Activated CD4-positive, CD25-positive, alpha-beta regulatory T cell (primary cell): ENCODE results near the gene NEGR1.

ENCODE experiments used
- DNase-seq, 4 experiments: peaks; one replicate each; lab custom pipeline; 2025; lab: John Stamatoyannopoulos, UW

NEGR1 gene

DNA sequence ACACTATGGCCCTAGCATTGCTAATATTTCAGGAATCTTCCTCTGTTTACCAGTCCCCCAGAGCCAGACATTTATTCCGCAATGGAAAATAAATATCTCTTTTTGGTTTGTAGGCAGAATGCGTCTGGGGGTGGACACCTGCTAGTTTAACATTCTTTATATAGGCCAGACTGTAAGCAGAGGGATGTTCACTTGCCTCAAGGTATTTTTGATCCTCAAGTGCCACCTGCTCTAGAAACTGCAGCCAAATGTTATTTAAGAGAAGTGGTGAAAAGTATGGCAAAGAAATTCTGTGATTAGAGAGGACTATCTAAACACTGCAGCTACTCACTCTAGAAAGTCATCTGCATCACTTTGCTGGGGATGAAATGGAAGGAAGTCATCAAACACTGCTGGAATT is 164.7 kb downstream of the NEGR1 start:
- DNase-seq: no peak

DNA sequence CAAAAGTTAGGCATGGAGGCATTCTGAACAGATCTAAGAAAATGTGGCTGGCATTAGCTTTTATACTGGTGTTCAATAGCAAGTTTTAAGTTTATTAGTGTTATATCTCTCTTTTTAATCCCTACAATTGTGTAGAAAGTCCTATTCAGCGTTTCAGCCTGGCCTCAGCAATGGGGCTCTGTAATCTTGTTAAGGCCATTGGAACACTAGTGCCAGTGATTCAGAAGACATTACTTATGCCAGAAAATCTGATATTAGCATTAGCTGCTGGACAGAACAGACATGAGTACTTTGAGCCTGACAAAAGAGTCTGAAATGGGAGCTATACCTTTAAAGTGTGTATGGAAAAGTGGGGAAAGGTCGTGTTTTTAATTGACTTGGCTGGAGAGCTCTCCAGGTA is 167.0 kb downstream of the NEGR1 start:
- no peak for DNase-seq

DNA sequence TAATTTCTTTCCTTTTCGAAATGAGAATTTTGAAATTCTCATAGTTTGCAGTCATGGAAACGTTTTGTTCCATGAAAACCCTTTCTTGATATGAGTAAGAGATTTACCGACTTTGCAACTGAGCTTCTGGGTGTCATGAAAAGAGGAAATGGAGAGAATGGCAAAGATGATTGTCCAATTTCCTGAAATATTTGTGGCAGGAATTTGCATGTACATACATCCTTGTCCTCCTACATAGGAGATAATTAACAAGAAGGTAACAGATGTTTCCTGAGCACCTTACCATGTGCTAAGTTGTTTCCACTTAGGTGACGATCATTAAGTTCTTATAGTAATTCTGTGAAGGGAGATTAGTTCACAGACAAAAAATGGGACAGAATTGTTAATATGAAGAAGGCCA is 170.7 kb downstream of the NEGR1 start:
- no peak for DNase-seq

DNA sequence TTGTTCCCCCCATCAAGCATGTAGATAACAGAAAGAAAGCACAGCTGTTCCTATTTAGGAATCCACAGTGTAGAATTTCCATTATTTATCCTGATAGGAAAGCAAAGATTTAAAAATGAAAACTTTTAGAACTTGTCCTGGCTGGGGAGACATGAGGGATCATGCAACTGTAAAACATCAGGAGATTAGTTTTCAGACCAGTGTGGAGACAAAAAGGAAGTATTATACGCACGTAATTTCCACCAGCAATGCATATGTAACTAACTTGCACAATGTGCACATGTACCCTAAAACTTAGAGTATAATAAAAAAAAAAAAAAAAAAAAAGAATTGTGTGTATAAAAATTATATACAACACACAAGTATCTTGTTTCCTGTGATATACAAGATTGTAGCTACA is 172.4 kb downstream of the NEGR1 start:
- no peak for DNase-seq

DNA sequence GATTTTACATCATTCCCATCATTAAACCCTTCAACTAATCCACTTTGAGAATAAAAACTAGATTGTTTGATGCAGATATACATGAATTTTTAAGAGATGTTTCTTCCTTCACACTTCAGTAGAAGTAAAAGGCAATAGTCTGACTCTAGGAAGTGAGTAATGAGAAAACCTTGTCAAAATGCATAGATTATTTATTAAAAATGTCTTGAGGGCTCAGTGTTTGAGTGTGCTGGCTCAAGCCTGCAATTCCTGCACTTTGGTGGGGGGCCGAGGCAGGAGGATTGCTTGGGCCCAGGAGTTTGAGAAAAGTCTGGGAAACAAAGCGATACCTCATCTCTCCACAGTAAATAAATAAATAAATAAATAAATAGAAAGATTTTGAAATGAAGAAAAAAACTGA is 177.1 kb downstream of the NEGR1 start:
- no peak for DNase-seq

DNA sequence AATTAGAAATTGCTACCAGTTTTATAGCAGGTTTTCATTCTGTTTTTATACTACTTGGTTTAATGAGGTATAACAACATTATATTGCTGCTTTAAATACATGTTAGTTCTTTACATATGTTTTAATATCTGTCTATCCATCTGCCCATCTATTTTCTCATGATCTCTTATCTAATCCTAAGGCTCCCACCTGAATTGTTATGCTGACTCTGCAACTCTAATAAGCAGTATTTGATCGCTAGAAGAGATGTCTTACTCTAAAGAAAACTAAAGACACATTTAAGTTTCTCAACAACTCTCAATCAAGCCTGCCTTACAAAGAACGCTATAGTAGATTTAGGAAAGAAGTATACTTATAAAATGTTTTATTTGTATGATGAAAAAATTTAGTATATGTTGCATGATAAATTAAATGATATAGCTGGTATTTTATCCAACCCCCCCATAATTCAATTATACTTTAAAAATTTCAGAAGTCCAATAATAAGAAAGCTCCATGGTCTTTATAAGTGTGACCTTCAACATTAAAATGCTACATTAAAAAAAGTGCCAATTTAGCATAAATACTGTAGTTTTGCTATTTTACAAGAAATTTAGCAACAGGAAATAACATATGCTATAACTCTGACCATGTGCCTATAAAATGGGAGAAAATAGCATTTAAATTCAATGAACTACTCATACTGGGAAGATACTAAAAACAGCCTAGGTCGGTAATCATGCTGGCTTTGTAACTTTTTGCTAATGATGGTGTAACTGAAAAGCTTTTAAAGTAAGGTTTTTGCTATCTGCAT is 180.3 kb downstream of the NEGR1 start:
- no peak for DNase-seq

DNA sequence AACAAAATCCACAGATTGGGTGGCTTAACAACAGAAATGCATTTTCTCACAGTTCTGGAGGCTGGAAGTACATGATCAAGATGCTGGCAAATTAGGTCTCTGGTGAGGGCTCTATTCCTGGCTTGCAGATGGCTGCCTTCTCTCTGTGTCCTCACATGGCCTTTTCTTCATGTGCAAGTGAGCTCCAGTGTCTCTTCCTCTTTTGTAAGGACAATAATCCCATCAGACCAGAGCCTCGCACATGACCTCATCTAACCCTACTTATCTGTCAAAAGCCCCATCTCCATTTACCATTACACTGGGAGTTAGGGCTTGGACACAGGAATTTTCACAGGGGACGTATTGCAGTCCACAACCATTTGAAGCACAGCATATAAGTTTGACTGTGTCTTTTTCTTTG is 181.6 kb downstream of the NEGR1 start:
- no peak for DNase-seq

DNA sequence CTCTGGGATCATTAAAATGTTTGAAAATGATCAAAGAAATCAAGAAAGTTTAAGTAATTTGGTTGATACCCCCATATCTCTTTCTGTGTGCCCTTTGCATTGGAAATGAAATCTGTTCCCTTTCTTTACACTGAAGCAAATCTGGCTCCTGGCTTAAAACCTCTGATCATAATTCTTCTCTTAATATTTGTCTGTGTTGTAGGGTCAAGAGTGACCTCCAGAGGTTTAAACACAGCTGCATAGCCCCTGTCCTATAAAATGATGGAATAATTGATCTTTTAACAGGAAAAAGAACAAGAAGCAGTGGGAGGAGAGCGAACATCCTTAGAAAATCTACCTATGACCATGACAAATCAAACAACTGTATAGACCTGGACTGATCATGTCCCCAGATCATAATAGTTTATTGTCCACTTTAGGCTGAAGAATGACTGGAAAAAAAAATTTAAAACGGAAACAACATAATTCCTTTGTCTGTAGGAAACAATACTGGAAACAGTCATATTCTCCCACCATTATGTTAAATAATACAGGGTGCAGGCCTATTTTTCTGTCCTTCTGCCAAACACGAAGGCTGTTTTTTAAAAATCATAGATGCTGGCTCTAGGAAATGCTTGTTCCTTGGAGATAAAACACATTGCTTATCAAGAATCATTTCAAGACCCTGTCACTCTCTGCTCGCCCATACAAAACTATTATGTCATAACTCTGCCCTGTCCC is 184.3 kb downstream of the NEGR1 start:
- no peak for DNase-seq

DNA sequence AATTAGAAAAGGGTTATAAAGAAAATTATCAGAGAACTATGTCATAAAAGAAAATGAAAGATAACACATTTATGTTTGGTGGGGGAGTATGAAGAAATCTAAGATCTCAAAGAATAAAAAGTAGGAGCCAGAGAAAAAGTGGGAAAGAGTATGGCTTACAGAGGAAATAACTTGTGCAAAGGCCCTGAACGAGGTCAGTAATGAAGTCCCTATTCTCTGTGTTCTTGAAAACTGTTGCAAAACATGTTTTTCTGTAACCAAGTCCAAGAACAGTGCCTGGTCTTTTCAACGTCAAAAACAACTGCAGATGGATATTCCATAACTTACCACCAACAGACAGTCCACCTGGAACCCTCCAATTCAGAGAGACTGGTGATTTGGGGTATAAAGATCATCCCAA is 188.1 kb downstream of the NEGR1 start:
- no peak for DNase-seq

DNA sequence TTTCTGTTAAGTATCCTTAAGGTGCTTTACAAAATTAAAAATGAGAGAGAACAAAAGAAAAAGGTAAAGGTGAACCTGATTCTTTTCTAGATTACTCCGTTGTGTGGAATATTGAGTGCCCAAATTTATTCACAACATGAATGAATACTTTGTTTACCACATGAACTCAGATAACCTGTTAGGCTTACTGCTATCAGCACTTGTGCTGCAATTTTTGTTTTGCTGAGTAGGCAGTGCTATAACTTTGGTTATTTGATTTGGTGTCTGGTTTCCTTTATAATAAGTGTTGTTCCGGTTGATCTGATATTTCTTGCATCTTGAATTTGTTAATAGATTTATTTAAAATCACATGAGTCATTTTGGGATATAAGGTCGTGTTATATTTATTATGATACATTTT is 195.9 kb downstream of the NEGR1 start:
- no peak for DNase-seq

DNA sequence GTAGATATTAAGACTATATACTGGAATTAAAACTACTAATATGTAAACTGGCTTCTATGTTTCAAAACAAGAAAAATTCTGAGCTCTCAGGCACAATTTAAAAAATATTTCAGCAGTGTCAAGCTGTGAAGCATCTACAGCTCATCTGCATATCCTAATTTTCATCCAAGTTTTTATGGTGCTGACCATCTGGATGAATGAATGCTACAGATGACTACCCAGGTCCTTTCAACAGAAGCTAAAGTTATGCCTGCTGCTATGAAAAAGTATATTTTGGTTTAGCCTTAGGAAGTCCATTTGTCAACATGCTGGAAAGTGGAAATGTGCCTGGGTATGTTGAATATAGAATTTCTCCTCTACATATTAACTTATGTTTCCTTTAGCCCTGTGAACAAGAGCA is 206.9 kb downstream of the NEGR1 start:
- DNase-seq: no peak

DNA sequence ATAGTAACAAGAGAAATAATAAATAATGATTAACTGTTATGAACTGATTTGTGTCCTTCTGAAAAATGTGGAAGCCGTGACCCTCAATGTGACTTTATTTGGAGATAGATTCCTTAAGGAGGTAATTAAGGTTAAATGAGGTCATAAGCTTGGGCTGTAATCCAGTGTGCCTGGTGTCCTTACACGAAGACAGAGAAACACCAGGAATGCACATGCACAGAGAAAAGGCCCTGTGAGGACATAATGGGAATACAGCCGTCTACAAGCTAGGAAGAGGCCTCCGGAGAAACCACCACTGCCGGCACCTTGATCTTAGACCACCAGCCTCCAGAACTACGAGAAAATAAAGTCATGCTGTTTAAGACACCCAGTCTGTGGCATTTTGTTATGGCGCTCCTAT is 215.9 kb downstream of the NEGR1 start:
- DNase-seq: no peak

DNA sequence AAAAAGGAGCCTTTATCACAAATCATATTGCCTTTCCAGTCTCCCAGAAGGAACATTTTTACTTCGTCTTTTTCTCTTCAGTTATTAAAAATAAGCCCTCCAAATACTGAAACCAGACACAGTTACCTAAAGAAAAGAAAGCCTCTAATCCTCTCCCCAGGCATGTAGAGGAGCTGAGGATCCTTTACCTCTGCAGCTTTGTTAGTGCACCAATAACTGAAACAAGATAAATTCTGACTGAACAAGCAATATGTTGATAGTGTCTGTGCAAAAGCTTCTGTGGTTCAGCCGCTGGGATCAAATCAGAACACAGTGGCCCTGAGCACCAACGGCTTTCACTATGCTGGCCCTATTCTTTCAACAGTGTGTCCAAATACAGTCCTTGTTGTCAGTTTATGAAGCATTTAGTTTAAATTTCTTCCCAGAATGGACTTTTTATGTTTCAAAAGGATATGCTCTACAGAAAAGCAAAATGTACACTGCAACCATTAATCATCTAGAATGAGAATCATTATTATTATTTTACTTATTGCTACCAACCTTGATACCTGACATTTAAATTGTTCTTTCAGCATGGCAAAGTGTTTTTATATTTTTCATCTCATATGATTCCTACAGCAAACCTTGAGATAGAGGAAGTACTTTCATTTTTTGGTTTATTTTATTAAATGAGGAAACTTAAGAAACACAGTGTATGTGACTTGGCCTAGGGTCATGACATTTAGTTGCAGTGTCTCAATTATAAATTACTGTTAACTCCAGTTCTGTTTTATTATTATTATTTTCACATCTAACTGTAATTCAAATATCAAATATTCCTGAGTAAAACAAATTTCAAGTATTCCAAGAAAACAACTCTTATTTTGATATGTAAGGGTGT is 217.9 kb downstream of the NEGR1 start:
- DNase-seq: no peak

DNA sequence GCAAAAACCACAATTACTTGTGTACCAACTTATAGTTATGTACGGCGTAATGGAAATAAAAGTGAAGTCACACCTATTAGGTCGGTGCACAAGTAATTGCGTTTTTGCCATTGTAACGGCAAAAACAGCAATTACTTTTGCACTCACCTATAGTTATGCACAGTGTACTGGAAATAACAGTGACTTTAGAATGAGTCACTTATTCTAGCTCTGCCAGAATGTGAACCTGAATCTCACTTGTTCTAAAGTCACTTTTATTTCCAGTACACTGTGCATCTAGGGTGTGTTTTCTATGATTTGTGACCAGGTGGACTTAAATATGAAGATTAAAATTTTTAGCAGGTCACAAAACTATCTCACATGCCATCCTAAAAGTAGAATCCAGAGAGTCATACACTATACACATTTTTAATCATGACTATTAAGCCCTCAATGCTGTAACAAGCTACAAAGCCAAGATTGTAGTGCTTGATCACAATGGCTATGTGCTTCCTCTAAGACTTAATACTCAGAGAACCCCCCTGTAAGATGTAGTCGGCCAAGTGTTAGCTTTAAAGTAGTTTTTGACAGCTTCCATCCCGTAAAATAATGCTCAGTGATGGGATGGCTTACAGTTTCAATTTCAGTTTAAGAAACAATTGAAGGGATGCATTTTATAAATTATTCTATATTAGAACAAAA is 218.8 kb downstream of the NEGR1 start:
- DNase-seq: no peak

DNA sequence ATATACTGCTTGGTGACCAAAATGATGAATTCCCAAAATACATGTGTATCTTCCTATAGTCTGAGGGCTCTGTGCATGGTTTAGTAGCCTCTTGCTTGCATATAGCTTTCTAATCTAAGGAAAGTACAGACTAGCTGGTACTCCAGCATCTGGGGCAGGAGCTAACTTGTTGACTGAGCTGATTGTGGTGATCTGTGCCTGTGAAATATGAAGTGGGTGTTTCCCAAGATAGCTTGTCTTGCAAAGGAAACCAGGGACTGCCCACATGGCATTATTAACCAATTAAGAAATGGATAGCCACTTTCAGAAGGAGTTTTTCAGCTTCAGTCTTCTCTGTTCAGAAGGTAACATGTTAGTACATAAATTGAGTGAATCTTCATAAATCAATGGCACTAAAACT is 219.8 kb downstream of the NEGR1 start:
- DNase-seq: no peak

DNA sequence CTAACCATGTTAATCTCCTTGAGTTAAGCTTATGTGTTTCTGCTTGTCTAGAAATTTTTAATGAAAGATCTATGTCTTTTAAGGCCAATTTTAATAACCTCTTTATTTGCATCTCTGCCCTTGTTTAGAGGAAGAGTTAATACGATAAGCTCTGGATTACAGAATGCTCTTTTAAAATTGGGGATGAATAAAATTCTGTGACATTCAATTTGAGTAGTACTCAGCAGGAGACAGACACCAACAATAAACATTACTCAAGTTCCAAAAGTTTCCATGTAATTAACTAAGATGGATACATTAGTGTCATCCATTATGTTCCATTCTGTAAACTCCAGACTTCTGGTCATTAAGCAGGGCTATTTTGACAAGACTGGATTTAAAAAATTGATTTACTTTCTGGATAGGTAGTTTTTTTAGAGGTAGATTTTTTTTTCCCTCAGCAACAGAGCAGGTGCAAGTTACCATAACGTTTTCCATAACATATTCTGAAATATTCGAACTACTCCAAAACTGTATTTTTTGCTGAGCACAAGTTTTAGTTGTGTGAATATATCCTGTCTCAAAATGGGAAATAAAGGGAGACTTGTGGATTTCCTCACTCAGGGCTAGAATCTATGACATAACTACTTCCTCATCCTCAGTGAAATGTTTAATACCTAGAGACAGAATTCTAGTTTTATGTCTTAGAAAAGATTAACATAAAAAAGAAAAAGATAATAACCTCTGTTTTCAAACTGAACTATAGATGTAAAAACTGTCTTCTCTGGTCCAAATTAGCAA is 221.7 kb downstream of the NEGR1 start:
- DNase-seq: no peak

DNA sequence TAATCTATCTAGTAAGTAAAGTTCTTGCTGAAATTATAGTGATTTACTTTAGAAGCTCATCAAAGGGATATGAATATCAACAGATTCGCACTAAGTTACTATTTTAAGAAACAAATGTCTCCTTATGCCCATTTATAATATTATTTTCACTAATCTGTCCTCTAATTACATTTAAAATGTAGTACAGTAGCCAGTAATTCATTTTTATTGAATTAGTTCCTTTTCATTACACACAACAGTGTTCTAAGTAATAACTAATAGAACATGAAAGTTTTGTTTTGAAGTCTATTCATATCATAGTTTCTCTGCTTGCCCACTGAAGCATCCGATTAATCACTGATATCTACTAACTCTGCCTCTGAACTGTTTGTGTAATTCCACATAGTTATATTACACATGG is 225.8 kb downstream of the NEGR1 start:
- DNase-seq: no peak

DNA sequence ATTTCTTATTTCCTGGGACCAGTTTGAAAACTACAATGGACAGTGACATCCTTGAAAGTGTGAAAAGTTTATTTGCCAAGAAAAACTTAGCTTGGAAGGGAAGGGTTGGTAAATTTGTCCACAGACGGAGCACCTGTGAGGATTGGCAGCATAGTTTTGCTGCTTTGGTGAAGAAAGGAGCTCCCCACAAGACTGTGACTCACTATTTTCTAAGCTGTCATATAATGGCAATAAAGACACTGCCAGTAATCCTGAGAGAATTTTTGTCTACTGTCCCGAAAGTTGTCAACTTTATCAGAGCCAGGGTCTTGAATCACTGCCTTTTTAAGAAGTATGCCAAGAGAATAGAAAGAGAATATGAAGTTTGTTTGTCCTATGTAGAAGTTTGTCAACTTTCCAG is 230.8 kb downstream of the NEGR1 start:
- DNase-seq: no peak

DNA sequence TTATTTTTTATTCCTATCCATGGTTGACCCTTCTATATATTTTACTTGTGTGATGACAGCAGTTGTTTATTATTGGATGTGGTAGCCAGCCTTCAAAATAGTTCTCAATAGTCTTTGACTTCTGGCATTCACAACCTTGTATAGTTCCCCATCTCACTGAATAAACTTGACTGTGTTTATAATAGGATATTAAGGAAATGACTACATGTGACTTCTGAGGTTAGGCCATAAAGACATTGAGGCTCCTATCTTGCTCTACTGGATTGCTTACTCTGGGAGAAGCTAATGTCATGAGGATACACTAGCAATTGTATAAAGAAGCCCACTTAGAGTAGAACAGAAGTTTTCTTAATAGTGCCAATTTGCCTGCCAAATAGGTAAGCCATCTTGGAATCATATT is 231.8 kb downstream of the NEGR1 start:
- no peak for DNase-seq

DNA sequence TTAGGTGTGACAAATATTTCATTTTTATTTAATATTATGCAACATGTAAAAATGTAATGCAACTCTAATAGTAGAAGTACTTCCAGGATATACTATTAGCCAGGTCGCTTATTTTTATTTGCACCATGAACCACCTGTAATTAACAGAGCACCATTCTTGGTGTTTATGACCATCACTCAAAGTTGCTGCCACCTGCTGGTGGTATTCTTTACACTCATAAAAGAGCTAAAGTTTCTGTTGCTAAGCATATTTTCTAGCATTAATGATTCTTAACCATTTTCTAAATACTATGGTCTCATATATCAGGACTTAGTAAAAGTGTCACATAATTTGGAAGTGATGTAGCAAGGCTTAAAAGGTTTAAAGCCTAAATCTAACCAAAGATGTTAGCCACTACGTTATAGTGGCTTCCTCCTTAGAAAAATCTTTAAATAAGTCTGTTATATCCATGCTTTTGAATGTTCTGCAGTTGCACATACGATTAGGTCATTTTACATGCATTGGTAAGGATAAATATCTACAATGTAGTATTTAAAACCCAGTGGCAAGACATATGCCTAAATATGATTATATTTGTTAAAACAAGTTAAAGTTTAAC is 244.5 kb downstream of the NEGR1 start:
- DNase-seq: no peak

DNA sequence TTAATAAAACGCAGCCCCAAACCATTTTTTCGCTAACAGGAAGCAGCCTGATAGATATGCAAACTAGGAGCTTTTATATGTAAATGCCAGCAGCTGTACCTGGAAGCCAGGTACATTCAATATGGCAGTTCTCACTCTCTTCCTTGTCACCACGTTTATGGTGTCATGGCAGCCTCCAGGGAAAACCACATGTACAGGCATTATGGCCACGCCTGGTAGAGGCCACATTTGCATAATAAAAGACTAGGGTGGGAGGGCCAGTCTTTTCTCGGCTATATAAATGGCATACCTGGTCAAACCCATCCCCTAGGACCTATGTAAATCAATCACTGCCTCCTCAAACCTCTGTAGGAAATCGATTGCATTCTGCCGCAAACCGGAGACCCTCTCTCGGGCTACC is 247.5 kb downstream of the NEGR1 start:
- no peak for DNase-seq
